HFF-Myc (cell line): ENCODE results near the gene CEP131.
A peak's percentile ranks its signal among the peaks of the same experiment; 100 is the strongest.
"Not testable (repeated sequence)": the region's sequence is repeated elsewhere in the genome, so short reads cannot be mapped to it uniquely, and the experiment has no call there.

Source experiments
- DNase-seq: peaks from one replicate; pipeline ENCODE4 v3.0.0-alpha.2; 2011; ENCODE audit warnings: low read depth; ENCODE audit errors: extremely low read depth
- H3K4me3 ChIP-seq: replicated peaks from 2 replicates; pipeline ENCODE4 v1.5.1; 2011; ENCODE audit warnings: low read depth, mild to moderate bottlenecking, control low read depth, low read length
- CTCF ChIP-seq: IDR thresholded peaks from 2 replicates; pipeline ENCODE4 v1.5.1; 2012; ENCODE audit warnings: mild to moderate bottlenecking, low read depth, low read length, control low read depth; ENCODE audit errors: missing control alignments

Gene CEP131

DNA sequence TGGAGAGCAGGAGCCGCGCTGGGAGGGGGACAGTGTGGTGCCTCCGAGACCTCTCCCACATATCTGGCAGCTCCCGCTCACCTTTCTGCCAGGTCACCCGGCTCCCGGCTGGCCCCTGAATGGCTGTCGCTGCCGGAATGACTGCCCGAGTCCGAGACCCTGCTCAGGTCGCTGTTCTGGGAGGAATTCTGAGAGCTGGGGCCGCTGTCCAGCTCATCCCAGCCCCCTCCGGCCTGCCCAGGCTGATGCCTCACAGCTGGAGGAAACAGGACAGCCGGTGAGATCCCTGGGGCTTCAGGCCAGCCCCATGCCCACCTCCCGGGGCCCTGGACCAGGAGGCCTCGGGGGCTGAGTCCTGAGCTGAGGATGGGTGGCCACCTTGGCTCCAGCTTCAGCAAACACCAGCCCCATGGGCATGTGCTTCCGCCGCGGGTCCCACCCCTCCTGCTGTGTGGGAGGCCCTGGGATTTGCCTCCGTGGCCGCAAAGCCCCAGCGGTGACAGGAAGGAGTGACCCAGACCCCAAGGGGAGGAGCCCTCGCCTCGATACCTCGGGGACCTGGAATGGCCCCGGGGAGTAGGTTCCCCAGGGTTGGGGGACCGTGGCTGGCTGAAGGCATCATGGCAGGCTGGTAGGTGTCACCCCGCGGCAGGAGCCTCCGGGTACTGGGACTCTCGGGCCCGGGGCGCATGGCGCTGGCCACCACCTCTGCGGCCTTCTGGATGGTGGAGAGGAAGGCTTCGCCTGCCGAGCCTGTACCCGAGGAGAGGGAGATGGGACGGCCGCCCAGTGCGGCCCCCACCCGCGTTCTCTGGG lies 9.2 kb upstream of the CEP131 start:
- H3K4me3 ChIP-seq: no peak overlapping the region
- no peak for TF ChIP-seq CTCF
- DNase-seq: no peak

DNA sequence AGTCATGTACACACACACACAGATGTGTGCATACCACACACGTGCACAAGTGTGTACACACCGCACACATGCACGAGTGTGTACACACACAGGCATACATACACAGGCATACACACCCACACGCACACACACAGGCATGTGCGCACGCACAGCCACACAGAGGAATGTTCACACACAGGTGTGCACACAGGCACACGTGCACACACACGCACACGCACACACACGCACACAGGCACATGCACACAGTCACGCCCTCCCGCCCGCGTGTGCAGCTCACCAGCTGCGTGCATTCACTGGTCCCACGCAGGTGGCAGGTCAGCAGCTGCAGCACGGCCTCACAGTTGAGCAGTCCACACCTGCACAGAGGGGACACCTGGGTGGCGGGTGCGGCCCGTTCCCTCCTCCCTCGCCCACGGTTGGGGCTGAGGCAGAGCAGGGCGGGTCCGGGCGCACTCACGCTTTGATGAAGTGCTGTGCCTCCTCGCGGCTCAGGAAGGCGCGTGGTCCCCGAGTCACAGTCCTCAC lies 8.4 kb upstream of the CEP131 start:
- no peak for TF ChIP-seq CTCF
- DNase-seq: no peak
- H3K4me3 ChIP-seq: no peak overlapping the region

- H3K4me3 ChIP-seq: no peak overlapping the region
- DNase-seq: no peak
- peak; percentile 39 for TF ChIP-seq CTCF
Observed at GRCh38 chr17:81230043-81230820, 7.5 kb upstream of the CEP131 start.

GRCh38 chr17:81229666-81229920 lies 6.8 kb upstream of the CEP131 start:
- DNase-seq: no peak
- no peak for TF ChIP-seq CTCF

DNA sequence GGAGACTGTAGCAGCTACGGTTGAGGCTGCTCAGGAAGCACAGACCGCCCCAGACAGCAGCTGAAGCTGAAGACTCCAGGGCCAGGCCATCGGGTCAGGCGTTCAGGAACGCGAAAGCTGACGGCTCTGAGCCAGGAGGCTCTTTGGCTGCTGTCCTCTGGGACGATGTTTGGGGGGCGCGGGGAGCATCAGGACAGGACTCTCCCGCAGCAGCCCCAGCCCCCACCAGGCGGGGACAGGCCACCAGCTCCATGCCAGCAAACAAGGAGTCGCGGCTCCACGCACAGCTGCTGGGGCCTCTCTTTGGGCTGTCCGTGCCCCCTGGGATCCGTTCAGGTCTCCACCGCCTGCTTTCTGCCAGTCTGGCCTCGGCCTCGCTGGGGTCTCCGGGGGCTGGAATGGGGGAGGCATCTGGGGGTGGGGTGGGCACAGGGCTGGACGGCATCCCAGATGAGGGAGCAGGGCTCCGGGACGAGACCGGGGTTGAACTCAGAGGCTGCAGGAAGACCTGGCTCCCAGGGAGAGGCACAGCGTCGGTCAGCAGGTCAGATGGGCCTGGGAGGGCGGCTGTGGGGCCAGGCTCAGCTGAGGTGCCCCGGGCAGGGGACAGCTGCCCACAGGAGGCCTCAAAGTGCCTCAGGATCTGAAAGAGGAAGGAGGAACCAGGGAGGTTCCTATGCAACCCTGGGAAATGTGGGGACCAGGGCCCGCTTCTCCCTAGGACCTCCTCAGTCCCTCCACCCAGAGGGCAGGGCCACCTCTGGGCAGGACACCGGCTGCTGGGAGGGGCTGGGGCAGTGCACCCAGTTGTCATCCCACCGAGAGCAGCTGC lies 6.3 kb upstream of the CEP131 start:
- no peak for DNase-seq
- TF ChIP-seq CTCF: no peak
- H3K4me3 ChIP-seq: no peak overlapping the region

More at GRCh38 chr17:81229666-81229920, 6.8 kb upstream of the CEP131 start:
- no peak overlapping the region for H3K4me3 ChIP-seq

GRCh38 chr17:81228420-81228819 lies 5.7 kb upstream of the CEP131 start:
- no peak overlapping the region for H3K4me3 ChIP-seq
- DNase-seq: no peak
- no peak for TF ChIP-seq CTCF

DNA sequence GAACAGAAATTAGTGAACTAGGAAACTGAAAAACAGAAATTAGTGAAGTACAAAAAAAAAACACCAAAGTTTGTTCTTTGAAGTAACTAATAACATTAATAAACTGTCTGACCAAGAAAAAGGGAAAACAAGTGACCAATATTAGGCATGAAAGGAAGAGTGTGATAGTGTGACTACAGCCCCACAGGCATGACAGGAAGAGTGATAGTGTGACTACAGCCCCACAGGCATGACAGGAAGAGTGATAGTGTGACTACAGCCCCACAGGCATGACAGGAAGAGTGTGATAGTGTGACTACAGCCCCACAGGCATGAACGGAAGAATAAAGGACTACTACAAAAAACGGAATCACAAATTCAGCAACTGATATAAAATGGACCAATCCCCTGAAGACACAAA lies 4.9 kb upstream of the CEP131 start:
- not testable (repeated sequence) for H3K4me3 ChIP-seq, DNase-seq
